ENCODE measurements around the gene COL9A3.

Gene COL9A3

DNA sequence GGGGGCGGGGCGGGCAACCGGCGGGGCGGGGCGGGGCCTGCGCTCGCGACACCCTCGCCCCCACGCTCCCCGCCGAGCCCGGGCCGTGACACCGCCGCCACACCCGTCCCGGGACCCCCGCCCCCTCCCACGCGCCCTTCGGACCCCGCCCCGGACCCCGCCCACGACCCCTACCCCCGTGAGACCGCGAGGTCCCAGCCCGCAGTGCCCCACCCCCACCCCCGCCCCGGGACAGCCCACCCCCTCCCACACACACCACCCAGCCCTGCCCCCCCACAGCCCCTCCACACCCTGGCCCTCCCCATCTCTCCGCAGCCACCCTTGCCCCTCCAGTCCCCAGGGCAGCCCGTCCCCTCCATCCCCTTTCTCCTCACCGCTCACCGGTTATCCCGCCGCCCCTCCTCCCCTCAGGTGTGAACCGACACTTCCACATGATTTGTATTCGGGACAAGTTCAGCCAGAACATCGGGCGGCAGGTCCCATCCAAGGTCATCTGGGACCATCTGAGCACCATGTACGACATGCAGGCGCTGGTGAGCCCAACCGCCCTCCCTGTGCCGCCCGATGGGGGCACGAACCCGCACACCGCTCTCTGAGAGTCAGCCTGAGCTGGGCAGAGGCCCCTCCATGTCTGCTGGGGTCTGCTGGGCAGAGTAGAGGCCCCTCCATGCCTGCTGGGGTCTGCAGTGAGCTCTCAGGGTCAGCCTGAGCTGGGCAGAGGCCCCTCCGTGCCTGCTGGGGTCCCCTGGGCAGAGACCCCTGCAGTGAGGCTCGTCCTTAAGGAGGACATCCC, 20.0 kb upstream of the COL9A3 start:
- DNase-seq (ENCODE audit: low read depth), result no peak
- TF ChIP-seq, protein P1, sequence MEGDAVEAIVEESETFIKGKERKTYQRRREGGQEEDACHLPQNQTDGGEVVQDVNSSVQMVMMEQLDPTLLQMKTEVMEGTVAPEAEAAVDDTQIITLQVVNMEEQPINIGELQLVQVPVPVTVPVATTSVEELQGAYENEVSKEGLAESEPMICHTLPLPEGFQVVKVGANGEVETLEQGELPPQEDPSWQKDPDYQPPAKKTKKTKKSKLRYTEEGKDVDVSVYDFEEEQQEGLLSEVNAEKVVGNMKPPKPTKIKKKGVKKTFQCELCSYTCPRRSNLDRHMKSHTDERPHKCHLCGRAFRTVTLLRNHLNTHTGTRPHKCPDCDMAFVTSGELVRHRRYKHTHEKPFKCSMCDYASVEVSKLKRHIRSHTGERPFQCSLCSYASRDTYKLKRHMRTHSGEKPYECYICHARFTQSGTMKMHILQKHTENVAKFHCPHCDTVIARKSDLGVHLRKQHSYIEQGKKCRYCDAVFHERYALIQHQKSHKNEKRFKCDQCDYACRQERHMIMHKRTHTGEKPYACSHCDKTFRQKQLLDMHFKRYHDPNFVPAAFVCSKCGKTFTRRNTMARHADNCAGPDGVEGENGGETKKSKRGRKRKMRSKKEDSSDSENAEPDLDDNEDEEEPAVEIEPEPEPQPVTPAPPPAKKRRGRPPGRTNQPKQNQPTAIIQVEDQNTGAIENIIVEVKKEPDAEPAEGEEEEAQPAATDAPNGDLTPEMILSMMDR (conservative IDR thresholded peaks at IDR 0.05; ENCODE audit: control insufficient read depth, insufficient read depth, low read depth, low read length), result no peak
- H3K4me3 ChIP-seq (ENCODE audit: control insufficient read depth, low read depth, low read length), result peak overlapping the region; percentile 56

DNA sequence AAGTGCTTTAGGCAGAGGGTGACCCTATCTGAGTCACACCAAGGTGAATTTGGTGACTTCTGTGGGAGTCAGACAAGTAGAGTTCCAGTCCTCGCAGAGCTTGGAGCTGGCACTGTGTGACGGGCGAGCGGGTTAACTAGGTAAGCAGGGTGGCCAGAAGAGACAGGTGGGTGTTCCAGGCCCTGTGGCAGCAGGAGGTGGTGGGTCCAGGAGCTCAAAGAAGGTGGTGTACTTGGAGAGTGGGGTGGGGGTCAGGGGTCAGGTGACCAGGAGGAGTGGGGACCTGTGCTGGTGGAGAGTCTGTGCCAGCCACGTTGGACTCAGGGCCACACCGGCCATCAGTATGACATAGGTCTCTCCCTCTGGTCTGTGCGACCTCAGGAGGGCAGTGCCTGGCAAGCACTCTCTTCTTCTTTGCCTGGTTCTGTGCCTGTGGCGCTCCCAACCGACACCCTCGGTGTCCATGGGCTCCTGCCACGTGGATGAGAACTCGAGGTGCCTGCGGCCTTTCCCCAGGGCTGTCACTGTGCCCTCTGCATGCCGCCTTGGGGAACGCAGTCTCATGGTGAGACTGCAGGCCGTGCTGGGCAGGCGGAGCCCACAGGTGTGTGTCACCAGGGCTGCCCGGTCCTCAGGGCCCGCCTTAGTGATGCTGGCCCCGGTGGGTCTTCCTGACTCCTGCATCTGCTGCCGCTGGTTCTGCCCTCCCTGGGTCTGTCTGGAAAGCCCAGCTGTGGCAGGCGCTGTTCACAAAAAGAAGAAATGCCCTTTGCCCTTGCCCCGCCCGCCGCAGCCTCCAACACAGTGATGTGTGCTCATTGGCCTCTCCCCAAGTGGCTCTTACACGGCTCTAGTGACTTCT, 18.9 kb upstream of the COL9A3 start:
- TF ChIP-seq, protein P1 (conservative IDR thresholded peaks at IDR 0.05; ENCODE audit: control insufficient read depth, insufficient read depth, low read depth, low read length), result no peak
- no peak for DNase-seq (ENCODE audit: low read depth)
- H3K4me3 ChIP-seq (ENCODE audit: control insufficient read depth, low read depth, low read length), result no peak overlapping the region

DNA sequence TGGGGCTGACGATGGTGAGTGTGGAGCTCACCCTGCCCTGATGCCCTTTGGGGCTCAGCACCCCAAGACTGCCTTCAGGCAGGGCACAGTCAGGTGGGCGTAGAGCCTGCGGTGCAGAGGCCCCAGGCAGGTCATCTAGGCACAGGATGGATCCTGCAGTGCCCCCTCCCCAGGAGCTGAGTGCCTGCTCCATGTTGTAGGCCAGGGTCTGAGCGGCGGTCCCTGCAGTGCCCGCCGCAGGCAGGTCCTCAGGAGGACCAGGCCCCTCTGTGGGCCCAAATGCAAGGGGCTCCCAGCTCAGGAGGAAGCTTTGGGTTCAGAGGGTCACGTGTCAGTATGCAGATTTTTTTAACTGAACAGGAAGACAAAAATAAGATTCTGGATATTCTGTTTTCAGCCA, 17.8 kb upstream of the COL9A3 start:
- DNase-seq (ENCODE audit: low read depth), result no peak
- TF ChIP-seq, protein P1 (conservative IDR thresholded peaks at IDR 0.05; ENCODE audit: control insufficient read depth, insufficient read depth, low read depth, low read length), result no peak
- H3K4me3 ChIP-seq (ENCODE audit: control insufficient read depth, low read depth, low read length), result no peak overlapping the region

DNA sequence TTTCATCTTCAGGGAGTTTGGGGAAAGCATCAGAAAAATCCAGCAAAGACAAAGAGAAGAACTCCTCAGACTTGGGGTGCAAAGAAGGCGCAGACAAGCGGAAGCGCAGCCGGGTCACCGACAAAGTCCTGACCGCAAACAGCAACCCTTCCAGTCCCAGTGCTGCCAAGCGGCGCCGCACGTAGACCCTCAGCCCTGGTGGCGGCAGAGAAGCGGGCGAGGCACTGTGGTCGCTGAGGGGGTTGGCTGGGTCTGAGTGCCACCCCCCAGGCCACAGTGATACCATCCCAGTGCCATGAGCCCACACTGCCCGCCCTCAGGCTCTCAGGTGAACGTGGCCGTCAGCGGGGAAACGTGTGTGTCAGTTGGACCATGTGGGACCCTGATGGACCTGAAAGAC, 17.4 kb upstream of the COL9A3 start:
- TF ChIP-seq, protein P1 (conservative IDR thresholded peaks at IDR 0.05; ENCODE audit: control insufficient read depth, insufficient read depth, low read depth, low read length), result no peak
- H3K4me3 ChIP-seq (ENCODE audit: control insufficient read depth, low read depth, low read length), result no peak overlapping the region
- no peak for DNase-seq (ENCODE audit: low read depth)

DNA sequence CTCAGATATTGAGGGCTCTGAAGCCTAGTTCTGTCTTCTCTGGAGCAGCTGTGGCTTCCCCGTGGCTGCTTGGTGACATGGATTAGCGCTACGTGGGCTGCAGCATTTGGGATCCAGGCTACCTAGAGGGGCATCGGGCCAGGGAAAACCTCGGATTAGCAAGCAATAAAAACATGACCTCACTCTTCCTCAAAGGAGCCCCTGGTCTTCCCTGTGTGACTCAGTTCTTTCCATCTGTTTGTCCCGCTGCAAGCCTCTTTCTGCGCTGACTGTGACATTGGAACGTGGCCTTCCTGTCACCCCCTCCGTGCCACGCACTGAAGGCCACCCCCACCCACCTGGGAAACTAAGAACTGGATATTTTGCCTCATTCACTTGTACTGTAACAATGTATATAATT, 17.0 kb upstream of the COL9A3 start:
- DNase-seq (ENCODE audit: low read depth), result no peak
- TF ChIP-seq, protein P1 (conservative IDR thresholded peaks at IDR 0.05; ENCODE audit: control insufficient read depth, insufficient read depth, low read depth, low read length), result no peak
- no peak overlapping the region for H3K4me3 ChIP-seq (ENCODE audit: control insufficient read depth, low read depth, low read length)

DNA sequence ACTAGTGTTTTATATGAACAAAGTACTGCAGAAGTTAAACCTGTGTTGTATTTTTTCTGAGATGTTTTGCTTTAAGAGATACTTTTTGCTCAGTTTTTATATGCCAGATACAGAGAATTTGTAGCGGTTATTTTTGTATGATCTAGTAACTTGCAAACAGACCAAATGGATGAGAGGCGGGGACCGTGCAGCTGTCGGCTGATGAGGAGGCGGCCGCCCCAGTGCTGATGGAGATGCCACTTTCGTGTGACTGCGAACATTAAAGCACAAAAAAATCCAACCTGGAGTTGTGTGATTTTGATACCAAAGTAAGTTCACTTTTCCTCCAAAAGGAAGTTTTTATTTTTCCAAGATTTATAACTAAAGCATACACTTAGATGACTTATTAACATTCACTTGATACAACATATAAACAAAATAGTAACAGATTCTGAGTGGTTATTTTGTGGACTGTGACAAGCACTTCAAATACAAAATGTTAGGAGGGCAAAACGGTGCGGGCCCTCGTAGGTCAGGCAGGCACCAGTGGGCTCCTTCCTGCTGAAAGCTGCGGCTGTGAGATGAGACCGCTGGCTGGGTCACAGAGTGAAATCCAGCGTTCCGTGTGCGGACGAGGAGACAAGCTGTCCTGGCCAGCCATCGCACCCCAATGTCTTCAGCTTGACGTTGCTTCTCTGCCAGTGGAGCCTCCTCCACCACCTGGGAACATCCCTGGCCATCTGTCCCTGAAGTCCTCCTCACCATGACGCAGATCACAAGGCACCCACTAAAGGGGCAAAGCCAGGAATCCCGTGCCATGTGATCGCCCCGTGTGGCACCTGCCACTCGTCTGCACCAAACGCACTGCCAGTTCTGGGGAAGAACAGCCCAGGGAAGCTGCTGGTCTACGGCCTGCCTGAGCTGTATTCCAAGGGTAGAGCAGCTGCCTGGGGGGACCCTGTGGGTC, 16.3 kb upstream of the COL9A3 start:
- TF ChIP-seq, protein P1 (conservative IDR thresholded peaks at IDR 0.05; ENCODE audit: control insufficient read depth, insufficient read depth, low read depth, low read length), result no peak
- no peak for DNase-seq (ENCODE audit: low read depth)
- H3K4me3 ChIP-seq (ENCODE audit: control insufficient read depth, low read depth, low read length), result no peak overlapping the region
